ENCODE results near the gene CDC14C. TPM values are rescaled to one million over a fixed set of nuclear protein-coding genes. Genes with fewer than 3 reads are reported as not detected.
"Not testable (repeated sequence)": the region's sequence is repeated elsewhere in the genome, so short reads cannot be mapped to it uniquely, and the experiment has no call there.

Gene CDC14C
- total RNA-seq, 4 donors from 2014 or later, result not detected

DNA sequence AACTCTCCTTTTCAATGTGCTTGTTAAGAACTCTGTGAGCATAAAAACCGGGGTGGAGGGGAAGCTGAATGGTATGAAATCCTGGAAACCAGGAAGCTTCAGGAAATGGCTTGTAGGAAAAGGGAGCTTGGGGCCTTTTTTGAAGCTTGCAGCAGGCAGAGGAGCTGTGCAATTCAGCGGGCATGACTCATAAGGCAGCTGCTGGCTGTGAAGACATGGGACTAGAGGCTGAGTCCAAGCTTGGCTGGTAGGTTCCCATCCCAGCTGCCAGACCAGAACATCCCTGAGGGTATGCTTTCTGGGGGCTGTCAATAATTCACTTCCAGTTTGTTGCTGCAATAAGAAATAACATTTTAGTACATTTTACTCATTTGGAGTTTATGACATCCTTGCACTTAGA, 36.8 kb upstream of the CDC14C start:
- Histone ChIP-seq H3K36me3 (no peaks in the 10 kb centered on the region), H3K4me3 (no peak overlapping the region), H3K27me3 (no peaks in the 10 kb centered on the region), H3K4me1 (no peaks in the 10 kb centered on the region), H3K9me3 (no peaks in the 10 kb centered on the region), H3K27ac (no peak overlapping the region)
- 47% methylated on average over 2 of the region's 2 CpGs; no CpG with 5 or more reads in 1 of the 2 donors for WGBS, 2 donors (ENCODE audit: low coverage in 1 of 2)
- DNase-seq, result no peak
- in situ Hi-C loops (cut with MboI; ENCODE audit: low pct_ligation_motif_present in 1 of 4, low pct_unique_long_range_greater_than_20kb in 1 of 4, low sequenced_read_pairs in 3 of 4) (no loop called here), intact Hi-C loops (cut with DNase I; ENCODE audit: low total_unique reads) (no loop called here)
- TF ChIP-seq EP300 (IDR thresholded peaks at IDR 0.05; ENCODE audit: low read depth) (no peak), POLR2A (IDR thresholded peaks at IDR 0.05) (no peak), POLR2AphosphoS5 (IDR thresholded peaks at IDR 0.05) (no peak)
- TF ChIP-seq, protein P1, sequence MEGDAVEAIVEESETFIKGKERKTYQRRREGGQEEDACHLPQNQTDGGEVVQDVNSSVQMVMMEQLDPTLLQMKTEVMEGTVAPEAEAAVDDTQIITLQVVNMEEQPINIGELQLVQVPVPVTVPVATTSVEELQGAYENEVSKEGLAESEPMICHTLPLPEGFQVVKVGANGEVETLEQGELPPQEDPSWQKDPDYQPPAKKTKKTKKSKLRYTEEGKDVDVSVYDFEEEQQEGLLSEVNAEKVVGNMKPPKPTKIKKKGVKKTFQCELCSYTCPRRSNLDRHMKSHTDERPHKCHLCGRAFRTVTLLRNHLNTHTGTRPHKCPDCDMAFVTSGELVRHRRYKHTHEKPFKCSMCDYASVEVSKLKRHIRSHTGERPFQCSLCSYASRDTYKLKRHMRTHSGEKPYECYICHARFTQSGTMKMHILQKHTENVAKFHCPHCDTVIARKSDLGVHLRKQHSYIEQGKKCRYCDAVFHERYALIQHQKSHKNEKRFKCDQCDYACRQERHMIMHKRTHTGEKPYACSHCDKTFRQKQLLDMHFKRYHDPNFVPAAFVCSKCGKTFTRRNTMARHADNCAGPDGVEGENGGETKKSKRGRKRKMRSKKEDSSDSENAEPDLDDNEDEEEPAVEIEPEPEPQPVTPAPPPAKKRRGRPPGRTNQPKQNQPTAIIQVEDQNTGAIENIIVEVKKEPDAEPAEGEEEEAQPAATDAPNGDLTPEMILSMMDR (IDR thresholded peaks at IDR 0.05), result no peak

GRCh38 chr7:48894574-48894973, 29.8 kb upstream of the CDC14C start:
- H3K4me1 ChIP-seq, result no peaks in the 10 kb centered on the region
- H3K36me3 ChIP-seq, result no peaks in the 10 kb centered on the region
- intact Hi-C loops (cut with DNase I; ENCODE audit: low total_unique reads) (no loop called here), in situ Hi-C loops (cut with MboI; ENCODE audit: low pct_ligation_motif_present in 1 of 4, low pct_unique_long_range_greater_than_20kb in 1 of 4, low sequenced_read_pairs in 3 of 4) (no loop called here)
- no peak for DNase-seq
- H3K4me3 ChIP-seq, result no peak overlapping the region
- WGBS, 2 donors (ENCODE audit: low coverage in 1 of 2), result 55% methylated on average over 1 of the region's 1 CpG; no CpG with 5 or more reads in 1 of the 2 donors
- TF ChIP-seq POLR2A (IDR thresholded peaks at IDR 0.05) (no peak), POLR2AphosphoS5 (IDR thresholded peaks at IDR 0.05) (no peak), EP300 (IDR thresholded peaks at IDR 0.05; ENCODE audit: low read depth) (no peak)
- TF ChIP-seq, protein P1 (IDR thresholded peaks at IDR 0.05), result no peak
- no peaks in the 10 kb centered on the region for H3K9me3 ChIP-seq
- H3K27me3 ChIP-seq, result no peaks in the 10 kb centered on the region
- no peak overlapping the region for H3K27ac ChIP-seq

GRCh38 chr7:48899932-48900331, 24.4 kb upstream of the CDC14C start:
- WGBS, 2 donors (ENCODE audit: low coverage in 1 of 2), result 87% methylated on average over 2 of the region's 2 CpGs; no CpG with 5 or more reads in 1 of the 2 donors
- in situ Hi-C loops (cut with MboI; ENCODE audit: low pct_ligation_motif_present in 1 of 4, low pct_unique_long_range_greater_than_20kb in 1 of 4, low sequenced_read_pairs in 3 of 4), result no loop called here
- Histone ChIP-seq H3K27ac (no peak overlapping the region), H3K4me3 (no peak overlapping the region), H3K9me3 (no peaks in the 10 kb centered on the region), H3K27me3 (no peaks in the 10 kb centered on the region), H3K36me3 (no peaks in the 10 kb centered on the region), H3K4me1 (no peaks in the 10 kb centered on the region)
- intact Hi-C loops (cut with DNase I; ENCODE audit: low total_unique reads), result no loop called here
- TF ChIP-seq EP300 (IDR thresholded peaks at IDR 0.05; ENCODE audit: low read depth) (no peak), POLR2A (IDR thresholded peaks at IDR 0.05) (no peak), POLR2AphosphoS5 (IDR thresholded peaks at IDR 0.05) (no peak)
- TF ChIP-seq, protein P1 (IDR thresholded peaks at IDR 0.05), result no peak
- no peak for DNase-seq

DNA sequence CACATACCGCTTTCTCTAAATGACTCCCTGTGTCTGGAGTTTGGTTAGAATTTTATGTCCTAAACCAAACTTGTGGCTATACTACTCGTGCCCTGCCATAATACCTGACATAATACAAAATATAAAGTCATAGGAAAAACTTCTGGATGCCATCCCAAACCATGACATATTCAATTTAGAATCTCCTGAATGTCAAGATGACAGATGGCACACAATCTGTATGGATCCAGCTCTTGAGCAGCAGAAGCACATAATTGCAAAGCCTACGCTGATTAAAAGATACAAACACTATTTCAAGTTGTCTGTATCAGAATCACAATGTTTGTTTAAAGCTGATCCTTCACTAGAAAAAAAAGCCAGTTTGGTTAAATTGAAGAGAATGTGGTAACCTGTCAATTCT, 22.4 kb upstream of the CDC14C start:
- Histone ChIP-seq H3K27ac (no peak overlapping the region), H3K4me1 (no peaks in the 10 kb centered on the region), H3K4me3 (no peak overlapping the region), H3K36me3 (no peaks in the 10 kb centered on the region), H3K27me3 (no peaks in the 10 kb centered on the region), H3K9me3 (no peaks in the 10 kb centered on the region)
- no peak for DNase-seq
- intact Hi-C loops (cut with DNase I; ENCODE audit: low total_unique reads) (no loop called here), in situ Hi-C loops (cut with MboI; ENCODE audit: low pct_ligation_motif_present in 1 of 4, low pct_unique_long_range_greater_than_20kb in 1 of 4, low sequenced_read_pairs in 3 of 4) (no loop called here)
- TF ChIP-seq POLR2AphosphoS5 (IDR thresholded peaks at IDR 0.05), result no peak
- WGBS, 2 donors (ENCODE audit: low coverage in 1 of 2), result 83% methylated on average over 2 to 3 of the region's 3 CpGs

GRCh38 chr7:48904975-48905374, 19.4 kb upstream of the CDC14C start:
- intact Hi-C loops (cut with DNase I; ENCODE audit: low total_unique reads) (no loop called here), in situ Hi-C loops (cut with MboI; ENCODE audit: low pct_ligation_motif_present in 1 of 4, low pct_unique_long_range_greater_than_20kb in 1 of 4, low sequenced_read_pairs in 3 of 4) (no loop called here)
- Histone ChIP-seq H3K27me3 (no peaks in the 10 kb centered on the region), H3K27ac (no peak overlapping the region), H3K4me1 (no peaks in the 10 kb centered on the region), H3K36me3 (no peaks in the 10 kb centered on the region), H3K9me3 (no peaks in the 10 kb centered on the region), H3K4me3 (no peak overlapping the region)
- no peak for TF ChIP-seq POLR2AphosphoS5 (IDR thresholded peaks at IDR 0.05)
- no peak for TF ChIP-seq POLR2A (IDR thresholded peaks at IDR 0.05)
- TF ChIP-seq, protein P1 (IDR thresholded peaks at IDR 0.05), result no peak
- no peak for TF ChIP-seq EP300 (IDR thresholded peaks at IDR 0.05; ENCODE audit: low read depth)
- WGBS, 2 donors (ENCODE audit: low coverage in 1 of 2), result 55 to 86% methylated on average over 1 of the region's 1 CpG
- DNase-seq, result no peak

DNA sequence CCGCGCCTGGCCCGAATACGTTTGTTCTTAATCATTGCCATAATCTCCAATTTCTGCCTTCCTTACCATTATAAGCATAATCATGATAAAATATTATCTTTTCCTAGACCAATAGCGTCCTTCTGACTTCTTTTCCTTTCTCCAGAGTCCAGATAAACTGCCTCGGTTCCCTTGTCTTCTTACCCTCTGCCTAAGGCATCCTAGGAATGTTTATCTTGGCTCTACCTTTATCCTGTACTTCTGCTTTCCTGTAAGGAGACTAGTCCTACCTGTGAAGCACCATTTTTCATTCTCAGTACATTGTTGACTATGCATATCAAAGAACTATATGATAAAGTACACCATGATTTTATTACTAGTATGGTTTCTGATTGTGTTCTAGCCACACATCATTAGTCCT, 18.7 kb upstream of the CDC14C start:
- H3K27me3 ChIP-seq; H3K9me3 ChIP-seq; H3K27ac ChIP-seq; H3K4me3 ChIP-seq; H3K4me1 ChIP-seq; intact Hi-C loops (cut with DNase I; ENCODE audit: low total_unique reads); in situ Hi-C loops (cut with MboI; ENCODE audit: low pct_ligation_motif_present in 1 of 4, low pct_unique_long_range_greater_than_20kb in 1 of 4, low sequenced_read_pairs in 3 of 4); H3K36me3 ChIP-seq; DNase-seq: not testable (repeated sequence)
- WGBS, 2 donors (ENCODE audit: low coverage in 1 of 2), result 68 to 87% methylated on average over 2 to 6 of the region's 6 CpGs

GRCh38 chr7:48909887-48910286, 14.5 kb upstream of the CDC14C start:
- H3K36me3 ChIP-seq; H3K27ac ChIP-seq; DNase-seq; H3K9me3 ChIP-seq; H3K4me3 ChIP-seq; intact Hi-C loops (cut with DNase I; ENCODE audit: low total_unique reads); H3K27me3 ChIP-seq; H3K4me1 ChIP-seq; in situ Hi-C loops (cut with MboI; ENCODE audit: low pct_ligation_motif_present in 1 of 4, low pct_unique_long_range_greater_than_20kb in 1 of 4, low sequenced_read_pairs in 3 of 4): not testable (repeated sequence)
- 88 to 100% methylated on average over 3 to 5 of the region's 5 CpGs for WGBS, 2 donors (ENCODE audit: low coverage in 1 of 2)
